Neural cell (in vitro differentiated cells): ENCODE results near the gene DMBT1.

ENCODE experiments used
- CTCF ChIP-seq: fragments of 450-650 bp; IDR thresholded peaks from 2 replicates; pipeline ENCODE4 v1.5.1; 2014; ENCODE audit warnings: antibody characterized with exemption, mild to moderate bottlenecking, moderate library complexity; ENCODE audit not compliant: poor library complexity, severe bottlenecking
- EP300 ChIP-seq: fragments of 450-650 bp; conservative IDR thresholded peaks from 2 replicates; pipeline ENCODE4 v1.6.1; 2014; ENCODE audit warnings: antibody characterized with exemption, mild to moderate bottlenecking, moderate library complexity; ENCODE audit not compliant: poor library complexity, severe bottlenecking
- EZH2 ChIP-seq: fragments of 200-600, 300-800 bp; shearing (Covaris generic), sonication (generic); IDR thresholded peaks from 2 replicates; pipeline ENCODE4 v1.6.1; 2014; ENCODE audit warnings: antibody characterized with exemption, low read length, borderline replicate concordance, mild to moderate bottlenecking; ENCODE audit not compliant: insufficient read depth, poor library complexity, severe bottlenecking
- RAD21 ChIP-seq: fragments of 450-650 bp; conservative IDR thresholded peaks from 2 replicates; pipeline ENCODE4 v1.6.1; 2014; ENCODE audit warnings: antibody characterized with exemption, mild to moderate bottlenecking, moderate library complexity
- SMC3 ChIP-seq: fragments of 450-650 bp; conservative IDR thresholded peaks from 2 replicates; pipeline ENCODE4 v1.6.1; 2014; ENCODE audit warnings: antibody characterized with exemption, mild to moderate bottlenecking, moderate library complexity; ENCODE audit not compliant: poor library complexity
- TF ChIP-seq, protein P1 (sequence below): IDR thresholded peaks from 2 replicates; pipeline ENCODE4 v1.6.1; 2012; ENCODE audit warnings: borderline replicate concordance

DNA sequence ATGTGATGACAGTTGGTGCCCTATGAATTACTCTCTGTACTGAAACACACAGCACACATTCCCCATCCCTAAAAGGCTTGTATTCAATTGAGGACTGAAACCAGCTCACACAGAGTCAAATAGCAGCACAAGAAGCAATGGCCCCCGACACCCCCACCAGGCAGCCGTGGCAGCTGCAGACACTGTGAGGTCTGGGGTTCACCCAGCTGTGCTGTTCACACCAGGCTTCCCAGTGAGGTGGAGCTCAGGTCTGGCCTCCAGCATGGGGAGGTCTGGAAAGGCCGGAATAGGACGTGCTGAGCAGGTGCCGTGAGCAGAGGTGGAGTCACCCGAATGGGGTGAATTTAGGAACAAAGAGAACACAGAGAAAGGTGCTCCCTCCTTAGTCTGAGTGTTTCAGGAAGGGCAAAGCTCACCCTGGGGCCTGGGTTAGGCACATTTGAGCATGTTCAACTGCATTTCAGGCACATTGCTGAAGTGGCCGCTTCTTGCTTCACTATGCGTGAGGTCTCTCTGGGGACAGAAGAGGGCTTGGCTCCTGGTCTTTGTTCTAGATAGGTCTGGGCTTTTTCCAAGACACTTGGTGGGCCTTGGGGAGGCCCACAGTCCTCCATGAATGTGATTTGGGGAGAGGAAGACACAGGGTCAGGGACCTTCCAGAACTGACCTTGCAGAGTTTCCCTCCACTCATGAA lies 97.9 kb downstream of the DMBT1 start:
- no peak for TF ChIP-seq CTCF
- no peak for TF ChIP-seq EP300
- TF ChIP-seq SMC3: no peak
- no peak for TF ChIP-seq EZH2
- TF ChIP-seq, protein P1, sequence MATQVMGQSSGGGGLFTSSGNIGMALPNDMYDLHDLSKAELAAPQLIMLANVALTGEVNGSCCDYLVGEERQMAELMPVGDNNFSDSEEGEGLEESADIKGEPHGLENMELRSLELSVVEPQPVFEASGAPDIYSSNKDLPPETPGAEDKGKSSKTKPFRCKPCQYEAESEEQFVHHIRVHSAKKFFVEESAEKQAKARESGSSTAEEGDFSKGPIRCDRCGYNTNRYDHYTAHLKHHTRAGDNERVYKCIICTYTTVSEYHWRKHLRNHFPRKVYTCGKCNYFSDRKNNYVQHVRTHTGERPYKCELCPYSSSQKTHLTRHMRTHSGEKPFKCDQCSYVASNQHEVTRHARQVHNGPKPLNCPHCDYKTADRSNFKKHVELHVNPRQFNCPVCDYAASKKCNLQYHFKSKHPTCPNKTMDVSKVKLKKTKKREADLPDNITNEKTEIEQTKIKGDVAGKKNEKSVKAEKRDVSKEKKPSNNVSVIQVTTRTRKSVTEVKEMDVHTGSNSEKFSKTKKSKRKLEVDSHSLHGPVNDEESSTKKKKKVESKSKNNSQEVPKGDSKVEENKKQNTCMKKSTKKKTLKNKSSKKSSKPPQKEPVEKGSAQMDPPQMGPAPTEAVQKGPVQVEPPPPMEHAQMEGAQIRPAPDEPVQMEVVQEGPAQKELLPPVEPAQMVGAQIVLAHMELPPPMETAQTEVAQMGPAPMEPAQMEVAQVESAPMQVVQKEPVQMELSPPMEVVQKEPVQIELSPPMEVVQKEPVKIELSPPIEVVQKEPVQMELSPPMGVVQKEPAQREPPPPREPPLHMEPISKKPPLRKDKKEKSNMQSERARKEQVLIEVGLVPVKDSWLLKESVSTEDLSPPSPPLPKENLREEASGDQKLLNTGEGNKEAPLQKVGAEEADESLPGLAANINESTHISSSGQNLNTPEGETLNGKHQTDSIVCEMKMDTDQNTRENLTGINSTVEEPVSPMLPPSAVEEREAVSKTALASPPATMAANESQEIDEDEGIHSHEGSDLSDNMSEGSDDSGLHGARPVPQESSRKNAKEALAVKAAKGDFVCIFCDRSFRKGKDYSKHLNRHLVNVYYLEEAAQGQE: no peak
- TF ChIP-seq RAD21: no peak
